ENCODE results near the gene UBE2E3.

Gene UBE2E3

GRCh38 chr2:180970016-180970415, 10.4 kb upstream of the UBE2E3 start:
- DNase-seq (ENCODE audit: low spot score): no peak
- in situ Hi-C loops (cut with MboI; ENCODE audit: low sequenced_read_pairs, unreplicated experiment): no loop called here
- no peak for TF ChIP-seq CTCF (IDR thresholded peaks at IDR 0.05; ENCODE audit: borderline replicate concordance, control extremely low read depth, extremely low read depth, insufficient read depth, missing control alignments)

GRCh38 chr2:180971811-180972210, 8.6 kb upstream of the UBE2E3 start:
- TF ChIP-seq CTCF (IDR thresholded peaks at IDR 0.05; ENCODE audit: borderline replicate concordance, control extremely low read depth, extremely low read depth, insufficient read depth, missing control alignments): no peak
- in situ Hi-C loops (cut with MboI; ENCODE audit: low sequenced_read_pairs, unreplicated experiment): no loop called here
- no peak for DNase-seq (ENCODE audit: low spot score)

- no peak for TF ChIP-seq CTCF (IDR thresholded peaks at IDR 0.05; ENCODE audit: borderline replicate concordance, control extremely low read depth, extremely low read depth, insufficient read depth, missing control alignments)
- in situ Hi-C loops (cut with MboI; ENCODE audit: low sequenced_read_pairs, unreplicated experiment): no loop called here
- DNase-seq (ENCODE audit: low spot score): no peak
Observed at GRCh38 chr2:180975585-180975984, 4.8 kb upstream of the UBE2E3 start.

- TF ChIP-seq CTCF (IDR thresholded peaks at IDR 0.05; ENCODE audit: borderline replicate concordance, control extremely low read depth, extremely low read depth, insufficient read depth, missing control alignments): no peak
- DNase-seq (ENCODE audit: low spot score): no peak
- in situ Hi-C loops (cut with MboI; ENCODE audit: low sequenced_read_pairs, unreplicated experiment): no loop called here
Observed at GRCh38 chr2:180978903-180979748, 1.3 kb upstream of the UBE2E3 start.

- DNase-seq (ENCODE audit: low spot score): no peak
- no peak for TF ChIP-seq CTCF (IDR thresholded peaks at IDR 0.05; ENCODE audit: borderline replicate concordance, control extremely low read depth, extremely low read depth, insufficient read depth, missing control alignments)
- in situ Hi-C loops (cut with MboI; ENCODE audit: low sequenced_read_pairs, unreplicated experiment): no loop called here
Observed at GRCh38 chr2:180979749-180980105, 678 bp upstream of the UBE2E3 start.

- TF ChIP-seq CTCF (IDR thresholded peaks at IDR 0.05; ENCODE audit: borderline replicate concordance, control extremely low read depth, extremely low read depth, insufficient read depth, missing control alignments): no peak
- peak; percentile 56 for DNase-seq (ENCODE audit: low spot score)
- in situ Hi-C loops (cut with MboI; ENCODE audit: low sequenced_read_pairs, unreplicated experiment): no loop called here
Observed at GRCh38 chr2:180980943-180981911, 822 bp downstream of the UBE2E3 start.
